ENCODE results near the gene MYO10.

MYO10 gene

GRCh38 chr5:16943846-16944678 lies 8.0 kb upstream of the MYO10 start:
- DNase-seq = no peak

- DNase-seq = no peak
Observed at GRCh38 chr5:16937503-16938161, 1.5 kb upstream of the MYO10 start.

GRCh38 chr5:16936989-16937438 lies 926 bp upstream of the MYO10 start:
- no peak for DNase-seq

- peak in 3 of 14 donors; percentile 36 to 53 (median 39) for DNase-seq
Observed at GRCh38 chr5:16935231-16936149, 598 bp downstream of the MYO10 start.

- DNase-seq = no peak
Observed at GRCh38 chr5:16934677-16935153, 1.4 kb downstream of the MYO10 start.

- DNase-seq = peak in 6 of 14 donors; percentile 0 to 12 (median 2)
Observed at GRCh38 chr5:16934123-16934522, 2.0 kb downstream of the MYO10 start.

GRCh38 chr5:16933337-16933736 lies 2.8 kb downstream of the MYO10 start:
- DNase-seq = no peak

- DNase-seq = no peak
Observed at GRCh38 chr5:16932401-16932800, 3.7 kb downstream of the MYO10 start.

- DNase-seq = no peak
Observed at GRCh38 chr5:16931334-16932110, 4.6 kb downstream of the MYO10 start.

GRCh38 chr5:16930496-16930895 lies 5.6 kb downstream of the MYO10 start:
- DNase-seq = no peak

GRCh38 chr5:16929831-16930230 lies 6.3 kb downstream of the MYO10 start:
- DNase-seq = no peak

- DNase-seq = no peak
Observed at GRCh38 chr5:16929347-16929746, 6.7 kb downstream of the MYO10 start.

GRCh38 chr5:16927613-16928012 lies 8.5 kb downstream of the MYO10 start:
- DNase-seq = no peak

- no peak for DNase-seq
Observed at GRCh38 chr5:16926417-16926816, 9.7 kb downstream of the MYO10 start.

- DNase-seq = no peak
Observed at GRCh38 chr5:16924206-16924605, 11.9 kb downstream of the MYO10 start.

- no peak for DNase-seq
Observed at GRCh38 chr5:16922430-16922829, 13.7 kb downstream of the MYO10 start.

- no peak for DNase-seq
Observed at GRCh38 chr5:16921211-16921610, 14.9 kb downstream of the MYO10 start.

- DNase-seq = no peak
Observed at GRCh38 chr5:16920109-16920816, 15.8 kb downstream of the MYO10 start.

GRCh38 chr5:16918891-16919671 lies 17.0 kb downstream of the MYO10 start:
- no peak for DNase-seq

GRCh38 chr5:16918156-16918555 lies 17.9 kb downstream of the MYO10 start:
- no peak for DNase-seq

Measured in C1 segment of cervical spinal cord (tissue), 14 donors.